Astrocyte of the cerebellum (primary cell): Measurements from ENCODE around the gene P2RY2.

Experiments
- DNase-seq: peaks from one replicate; pipeline ENCODE4 v3.0.0-alpha.2; 2011; ENCODE audit warnings: low read depth
- H3K4me3 ChIP-seq: 2 replicates; pipeline ENCODE4 v1.5.1; 2011; ENCODE audit warnings: mild to moderate bottlenecking, low read depth, low read length, moderate library complexity
- in situ Hi-C: cut with HindIII; loops from 2 replicates; pipeline ENCODE4 v1.10.0; 2017; ENCODE audit warnings: low sequenced_read_pairs
- TF ChIP-seq, protein P1 (sequence below): IDR thresholded peaks from 2 replicates; pipeline ENCODE4 v1.5.1; 2012; ENCODE audit warnings: low read length, low read depth, moderate library complexity, mild to moderate bottlenecking; ENCODE audit errors: missing control alignments

P2RY2 gene

DNA sequence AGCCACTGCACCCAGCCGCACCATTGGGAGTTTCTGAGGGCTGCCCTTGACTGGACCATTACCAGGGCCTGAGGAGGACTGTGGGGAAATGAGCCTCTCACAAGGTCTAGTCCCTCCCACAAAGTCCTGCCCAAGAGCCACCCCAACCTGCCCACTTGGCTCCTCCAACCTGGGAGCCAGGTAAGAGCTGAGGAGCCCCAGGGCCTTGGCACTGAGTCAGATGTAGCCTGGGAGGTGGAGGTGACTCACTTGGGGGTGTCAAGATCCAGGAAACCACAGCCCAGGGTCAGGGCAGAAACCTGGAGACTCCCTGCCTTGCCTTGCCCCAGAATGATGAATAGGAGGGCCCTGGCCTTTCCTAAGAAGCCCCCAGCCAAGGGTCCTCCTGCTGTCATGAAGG, 25.8 kb upstream of the P2RY2 start:
- no peak overlapping the region for H3K4me3 ChIP-seq
- DNase-seq, result no peak
- TF ChIP-seq, protein P1, sequence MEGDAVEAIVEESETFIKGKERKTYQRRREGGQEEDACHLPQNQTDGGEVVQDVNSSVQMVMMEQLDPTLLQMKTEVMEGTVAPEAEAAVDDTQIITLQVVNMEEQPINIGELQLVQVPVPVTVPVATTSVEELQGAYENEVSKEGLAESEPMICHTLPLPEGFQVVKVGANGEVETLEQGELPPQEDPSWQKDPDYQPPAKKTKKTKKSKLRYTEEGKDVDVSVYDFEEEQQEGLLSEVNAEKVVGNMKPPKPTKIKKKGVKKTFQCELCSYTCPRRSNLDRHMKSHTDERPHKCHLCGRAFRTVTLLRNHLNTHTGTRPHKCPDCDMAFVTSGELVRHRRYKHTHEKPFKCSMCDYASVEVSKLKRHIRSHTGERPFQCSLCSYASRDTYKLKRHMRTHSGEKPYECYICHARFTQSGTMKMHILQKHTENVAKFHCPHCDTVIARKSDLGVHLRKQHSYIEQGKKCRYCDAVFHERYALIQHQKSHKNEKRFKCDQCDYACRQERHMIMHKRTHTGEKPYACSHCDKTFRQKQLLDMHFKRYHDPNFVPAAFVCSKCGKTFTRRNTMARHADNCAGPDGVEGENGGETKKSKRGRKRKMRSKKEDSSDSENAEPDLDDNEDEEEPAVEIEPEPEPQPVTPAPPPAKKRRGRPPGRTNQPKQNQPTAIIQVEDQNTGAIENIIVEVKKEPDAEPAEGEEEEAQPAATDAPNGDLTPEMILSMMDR, result no peak
- in situ Hi-C loops, result no loop called here

DNA sequence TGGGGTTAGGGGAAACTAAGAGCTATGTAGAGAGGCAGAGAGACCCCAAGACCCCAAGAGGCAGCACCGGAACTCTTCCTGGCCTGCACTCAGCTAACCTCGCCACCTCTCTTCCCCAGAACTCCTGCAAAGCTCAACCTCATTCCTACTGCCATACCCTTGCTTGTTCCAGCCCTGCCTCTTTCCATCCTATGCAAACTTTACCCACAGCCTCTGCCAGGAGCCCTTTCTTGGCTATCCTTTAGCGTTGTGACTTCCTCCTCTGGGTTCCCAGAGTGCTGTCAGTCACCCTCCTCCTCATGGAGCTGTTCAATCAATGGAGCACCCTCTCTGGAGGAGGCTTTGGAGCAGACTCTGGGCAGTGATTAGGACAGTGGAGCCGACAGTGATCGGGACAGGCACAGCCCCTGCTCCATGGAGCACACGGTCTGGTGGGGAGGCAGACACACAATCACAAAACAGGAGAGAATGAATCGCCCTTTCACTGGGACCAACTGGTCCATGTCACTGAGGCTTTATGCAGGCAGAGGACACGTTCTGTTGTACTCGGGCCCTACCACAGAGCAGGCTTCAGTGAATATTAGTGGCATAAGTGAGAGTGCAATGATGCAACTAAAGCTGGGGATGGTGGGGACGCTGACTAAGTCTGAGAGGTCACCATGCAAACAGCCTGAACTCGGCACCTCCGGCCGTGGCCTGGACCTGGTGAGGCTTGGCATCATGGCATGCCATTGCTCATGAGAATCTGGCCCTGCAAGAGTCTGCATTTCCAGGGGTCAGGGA, 24.6 kb upstream of the P2RY2 start:
- TF ChIP-seq, protein P1, result no peak
- H3K4me3 ChIP-seq, result no peak overlapping the region
- DNase-seq, result no peak
- in situ Hi-C loops, result no loop called here

DNA sequence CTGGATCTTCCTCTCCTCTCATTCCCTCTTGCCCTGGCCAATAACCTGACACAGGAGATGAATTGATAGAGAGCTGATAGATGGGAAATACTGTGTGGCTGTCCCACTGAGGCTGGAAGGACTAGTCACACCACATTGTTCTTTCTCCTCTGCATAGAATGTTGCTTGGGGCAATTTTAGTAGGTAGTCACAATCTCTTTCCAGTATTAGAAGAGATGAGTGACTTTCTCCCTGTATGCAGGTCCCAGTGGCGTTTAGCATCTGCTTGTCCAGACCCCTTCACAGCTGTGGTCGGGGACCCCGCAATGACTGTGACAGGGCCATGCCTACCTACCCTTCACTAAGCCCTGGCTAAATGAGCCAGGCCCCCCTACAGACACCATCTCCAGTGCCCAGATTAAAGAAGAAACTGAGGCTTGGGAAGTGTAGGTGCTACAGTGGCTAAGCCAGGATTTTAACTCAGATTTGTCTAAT, 24.0 kb upstream of the P2RY2 start:
- TF ChIP-seq, protein P1, result no peak
- in situ Hi-C loops, result no loop called here
- no peak overlapping the region for H3K4me3 ChIP-seq
- DNase-seq, result no peak

DNA sequence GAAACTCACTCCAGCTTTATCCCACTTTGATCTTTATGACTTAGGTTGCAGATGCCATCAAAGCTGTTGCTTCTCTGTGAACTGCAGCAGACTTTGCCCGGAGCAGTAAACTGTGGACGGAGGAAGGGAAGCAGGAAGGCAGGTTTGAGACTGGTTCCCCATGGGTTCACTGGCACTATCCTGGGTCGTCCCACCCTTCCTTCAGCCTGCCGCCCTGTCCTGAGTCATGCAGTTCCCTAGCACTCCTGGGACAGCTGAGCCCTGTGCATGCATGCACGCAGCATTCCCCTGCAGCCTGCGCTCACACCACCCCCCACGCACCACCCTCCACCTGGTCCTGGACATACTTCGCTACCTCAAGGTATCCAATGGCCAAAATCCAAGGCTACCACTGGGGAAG, 23.5 kb upstream of the P2RY2 start:
- DNase-seq, result no peak
- in situ Hi-C loops, result no loop called here
- TF ChIP-seq, protein P1, result no peak
- no peak overlapping the region for H3K4me3 ChIP-seq

DNA sequence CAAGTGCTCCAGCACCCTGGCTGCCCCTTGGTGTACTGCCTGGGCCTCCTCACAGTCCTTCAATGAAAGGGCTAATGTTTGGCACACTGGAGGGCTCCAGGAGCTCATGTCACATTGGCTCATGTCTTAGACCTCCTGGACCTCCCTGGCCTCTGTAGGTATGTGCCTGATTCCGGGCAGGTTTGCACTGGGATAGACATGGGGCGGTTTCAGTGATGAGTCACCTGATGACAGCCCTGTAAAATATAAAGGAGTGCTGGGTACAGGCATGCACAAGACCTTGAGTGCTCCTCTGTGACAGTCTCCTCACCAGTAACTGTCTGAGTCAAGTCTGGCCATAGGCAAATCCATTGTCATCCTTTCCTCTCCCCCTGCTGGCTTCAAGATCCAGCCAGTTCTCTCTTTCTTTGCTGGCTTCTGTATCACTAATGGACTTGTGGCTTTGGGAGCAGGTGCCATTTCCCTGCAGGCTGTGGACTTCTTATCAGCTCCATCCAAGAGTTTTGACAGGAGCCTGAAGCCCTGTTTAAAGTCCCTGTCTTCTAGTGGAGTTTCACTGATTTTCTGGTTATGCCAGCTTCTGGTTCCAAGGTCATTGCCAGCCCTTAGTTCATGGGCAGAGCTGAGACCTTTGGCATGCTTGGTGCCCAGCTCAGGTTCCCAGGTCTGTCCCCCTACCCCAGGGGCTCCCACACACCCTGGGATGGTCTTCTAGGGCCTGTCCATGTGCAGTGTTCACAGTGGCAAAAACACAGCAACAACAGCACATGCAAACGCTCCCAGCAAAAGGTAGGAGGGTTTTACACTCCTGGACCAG, 22.7 kb upstream of the P2RY2 start:
- DNase-seq, result no peak
- TF ChIP-seq, protein P1, result no peak
- no peak overlapping the region for H3K4me3 ChIP-seq
- in situ Hi-C loops, result no loop called here

DNA sequence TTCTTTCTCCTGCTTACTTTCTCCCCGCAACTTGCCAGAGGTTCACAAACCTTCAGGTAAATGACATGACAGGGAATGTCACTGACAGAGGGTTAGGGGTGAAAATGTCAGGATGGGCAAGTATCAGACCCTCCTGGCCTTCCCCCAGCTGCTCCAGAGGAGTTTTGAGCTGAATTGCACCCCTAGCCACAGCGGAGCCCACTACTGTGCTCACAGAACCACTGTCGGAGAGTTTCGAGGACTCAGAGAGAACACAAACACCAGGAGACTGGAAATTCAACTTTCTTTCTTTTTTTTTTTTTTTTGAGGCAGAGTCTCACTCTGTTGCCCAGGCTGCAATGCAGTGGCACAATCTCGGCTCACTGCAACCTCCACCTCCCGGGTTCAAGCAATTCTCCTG, 21.5 kb upstream of the P2RY2 start:
- H3K4me3 ChIP-seq, result no peak overlapping the region
- no peak for DNase-seq
- TF ChIP-seq, protein P1, result no peak
- in situ Hi-C loops, result no loop called here
